Measurements from ENCODE around the gene EP400. TPM values are rescaled to one million over a fixed set of nuclear protein-coding genes. Genes with fewer than 3 reads are reported as not detected.

Gene EP400, protein sequence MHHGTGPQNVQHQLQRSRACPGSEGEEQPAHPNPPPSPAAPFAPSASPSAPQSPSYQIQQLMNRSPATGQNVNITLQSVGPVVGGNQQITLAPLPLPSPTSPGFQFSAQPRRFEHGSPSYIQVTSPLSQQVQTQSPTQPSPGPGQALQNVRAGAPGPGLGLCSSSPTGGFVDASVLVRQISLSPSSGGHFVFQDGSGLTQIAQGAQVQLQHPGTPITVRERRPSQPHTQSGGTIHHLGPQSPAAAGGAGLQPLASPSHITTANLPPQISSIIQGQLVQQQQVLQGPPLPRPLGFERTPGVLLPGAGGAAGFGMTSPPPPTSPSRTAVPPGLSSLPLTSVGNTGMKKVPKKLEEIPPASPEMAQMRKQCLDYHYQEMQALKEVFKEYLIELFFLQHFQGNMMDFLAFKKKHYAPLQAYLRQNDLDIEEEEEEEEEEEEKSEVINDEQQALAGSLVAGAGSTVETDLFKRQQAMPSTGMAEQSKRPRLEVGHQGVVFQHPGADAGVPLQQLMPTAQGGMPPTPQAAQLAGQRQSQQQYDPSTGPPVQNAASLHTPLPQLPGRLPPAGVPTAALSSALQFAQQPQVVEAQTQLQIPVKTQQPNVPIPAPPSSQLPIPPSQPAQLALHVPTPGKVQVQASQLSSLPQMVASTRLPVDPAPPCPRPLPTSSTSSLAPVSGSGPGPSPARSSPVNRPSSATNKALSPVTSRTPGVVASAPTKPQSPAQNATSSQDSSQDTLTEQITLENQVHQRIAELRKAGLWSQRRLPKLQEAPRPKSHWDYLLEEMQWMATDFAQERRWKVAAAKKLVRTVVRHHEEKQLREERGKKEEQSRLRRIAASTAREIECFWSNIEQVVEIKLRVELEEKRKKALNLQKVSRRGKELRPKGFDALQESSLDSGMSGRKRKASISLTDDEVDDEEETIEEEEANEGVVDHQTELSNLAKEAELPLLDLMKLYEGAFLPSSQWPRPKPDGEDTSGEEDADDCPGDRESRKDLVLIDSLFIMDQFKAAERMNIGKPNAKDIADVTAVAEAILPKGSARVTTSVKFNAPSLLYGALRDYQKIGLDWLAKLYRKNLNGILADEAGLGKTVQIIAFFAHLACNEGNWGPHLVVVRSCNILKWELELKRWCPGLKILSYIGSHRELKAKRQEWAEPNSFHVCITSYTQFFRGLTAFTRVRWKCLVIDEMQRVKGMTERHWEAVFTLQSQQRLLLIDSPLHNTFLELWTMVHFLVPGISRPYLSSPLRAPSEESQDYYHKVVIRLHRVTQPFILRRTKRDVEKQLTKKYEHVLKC (N-terminal part only)
- total RNA-seq (2022; extraction: Qiagen RNA extraction), result 17.7 to 28.7 TPM (median 27.4 TPM) in 5 replicates

GRCh38 chr12:131949431-131950181 lies at the start of gene EP400:
Gene EP400, plus strand, starts transcription at chr12:131949942. Its CDS starts 10,678 bp downstream, at chr12:131960620.

DNA sequence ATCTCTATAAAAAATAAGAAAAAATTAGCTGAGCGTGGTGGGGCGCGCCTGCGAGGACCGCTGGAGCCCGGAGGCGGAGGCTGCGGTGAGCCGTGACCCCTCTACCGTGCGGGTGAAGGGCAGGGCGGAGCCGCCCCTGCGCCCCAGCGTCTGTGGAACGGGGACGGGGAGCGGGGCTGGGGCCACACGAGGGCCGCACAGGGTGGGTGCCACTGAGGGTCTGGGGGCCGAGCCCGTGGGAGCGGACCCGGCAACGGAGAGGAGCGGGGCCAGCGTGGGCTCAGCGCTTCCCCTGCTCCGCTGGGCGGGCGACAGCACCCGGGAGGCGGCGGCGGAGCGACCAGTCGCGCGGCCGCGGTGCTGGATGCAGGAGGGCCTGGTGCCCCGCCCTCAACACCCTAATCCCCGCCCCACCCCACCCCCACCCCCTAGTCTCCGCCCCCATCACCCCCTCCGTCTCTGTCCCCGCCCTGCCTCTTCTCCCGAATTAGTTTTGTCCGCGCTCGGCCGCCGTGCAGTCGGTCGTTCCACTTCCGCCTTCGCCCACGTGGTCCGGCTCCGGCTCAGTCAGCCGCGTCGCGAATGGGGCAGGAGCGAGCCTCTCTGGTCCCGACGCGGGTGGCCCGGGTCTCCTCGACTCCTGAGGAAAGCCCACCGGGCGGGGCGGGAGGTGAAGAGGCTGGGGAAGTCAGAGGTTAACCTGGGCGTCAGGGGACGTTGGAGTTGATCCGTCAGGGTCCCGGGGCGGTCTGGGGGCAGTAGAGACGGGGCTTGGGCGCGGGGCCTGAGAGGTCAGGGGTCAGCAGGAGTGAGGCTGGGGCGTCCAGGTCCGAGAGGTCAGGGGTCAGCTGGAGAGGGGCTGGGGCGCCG lies 20.8 kb upstream of the EP400 start, which contains the start of gene PUS1:
TSS of gene PUS1 (plus strand) at position 566 of the 870 bp plus-strand sequence. CDS start 447 bp downstream, outside the sequence.

Other genes with a start within 250 kb of the EP400 start
- gene SFSWAP, start 238.9 kb upstream of the EP400 start, total RNA-seq (2022; extraction: Qiagen RNA extraction), result 25.7 to 34.9 TPM (median 32.0 TPM) in 5 replicates
- 6.5 to 12.1 TPM (median 11.2 TPM) in 5 replicates for gene MMP17, start 121.5 kb upstream of the EP400 start, total RNA-seq (2022; extraction: Qiagen RNA extraction)
- 13.9 to 28.7 TPM (median 27.1 TPM) in 5 replicates for gene ULK1, start 55.3 kb upstream of the EP400 start, total RNA-seq (2022; extraction: Qiagen RNA extraction)
- gene PUS1, start 20.7 kb upstream of the EP400 start, total RNA-seq (2022; extraction: Qiagen RNA extraction), result 50.2 to 72.0 TPM (median 66.5 TPM) in 5 replicates
- 18.8 to 27.9 TPM (median 25.7 TPM) in 5 replicates for gene DDX51, start 194.4 kb downstream of the EP400 start, total RNA-seq (2022; extraction: Qiagen RNA extraction)
- gene NOC4L, start 194.5 kb downstream of the EP400 start, total RNA-seq (2022; extraction: Qiagen RNA extraction), result 36.5 to 66.2 TPM (median 63.7 TPM) in 5 replicates

Data from A549 treated with dexamethasone at 1 μM for 4 hours (cell line).